A549 (cell line): Measurements from ENCODE around the gene MUCL3.

Experiments
- HOXB13 ChIP-seq: fragments of 250-450 bp; sonication (Bioruptor Pico); IDR thresholded peaks from 2 replicates; pipeline ENCODE4 v1.5.0; 2020; ENCODE audit warnings: low read depth, mild to moderate bottlenecking, moderate library complexity
- RAD21 ChIP-seq, 2 experiments: fragments of >200 bp in 1 of 2; sonication (Bioruptor Twin) in 1 of 2; formaldehyde crosslinking in 1 of 2; IDR thresholded peaks in 1 of 2; conservative IDR thresholded peaks in 1 of 2; 2 replicates in 1 of 2; 3 replicates in 1 of 2; pipeline ENCODE4 v1.6.1; 2012 to 2018; ENCODE audit warnings: inconsistent platforms in 1 of 2
- RARB ChIP-seq: fragments of 250-450 bp; sonication (Bioruptor Pico); IDR thresholded peaks from 2 replicates; pipeline ENCODE4 v1.8.0; 2021; ENCODE audit warnings: mild to moderate bottlenecking, moderate library complexity
- ZFP36 ChIP-seq: fragments of 450-650 bp; IDR thresholded peaks from 2 replicates; pipeline ENCODE4 v1.6.1; 2014; ENCODE audit warnings: borderline replicate concordance; ENCODE audit not compliant: partially characterized antibody
- TF ChIP-seq, protein P1 (sequence below): fragments of >200 bp; sonication (Bioruptor Twin); formaldehyde crosslinking; IDR thresholded peaks from 3 replicates; pipeline ENCODE4 v1.5.1; 2016
- TF ChIP-seq, protein P2 (sequence below): IDR thresholded peaks from 2 replicates; pipeline ENCODE4 v1.6.1; 2012

DNA sequence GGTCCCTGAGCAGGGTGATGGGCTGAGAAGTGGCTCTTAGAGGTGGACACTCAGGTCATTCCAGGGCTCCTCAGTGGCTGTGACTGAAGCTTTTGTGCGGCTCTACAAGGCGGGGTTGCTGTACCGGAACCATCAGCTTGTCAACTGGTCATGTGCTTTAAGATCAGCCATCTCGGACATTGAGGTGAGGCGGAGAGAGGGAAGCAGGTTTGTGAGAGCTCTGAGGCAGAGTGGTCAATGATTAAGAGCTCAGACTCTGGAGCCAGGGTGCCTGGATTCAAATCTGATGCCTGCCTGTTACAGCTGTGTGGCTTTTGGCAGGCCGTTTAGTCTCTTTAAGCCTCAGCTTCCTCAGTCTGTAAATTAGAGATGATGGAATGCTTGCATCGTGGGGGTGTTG is 23.7 kb upstream of the MUCL3 start:
- TF ChIP-seq ZFP36 (no peak), HOXB13 (no peak), RAD21 (conservative IDR thresholded peaks at IDR 0.05 in 1 of 2, IDR thresholded peaks at IDR 0.05 in 1 of 2) (no peak), RARB (no peak)
- TF ChIP-seq, protein P1, sequence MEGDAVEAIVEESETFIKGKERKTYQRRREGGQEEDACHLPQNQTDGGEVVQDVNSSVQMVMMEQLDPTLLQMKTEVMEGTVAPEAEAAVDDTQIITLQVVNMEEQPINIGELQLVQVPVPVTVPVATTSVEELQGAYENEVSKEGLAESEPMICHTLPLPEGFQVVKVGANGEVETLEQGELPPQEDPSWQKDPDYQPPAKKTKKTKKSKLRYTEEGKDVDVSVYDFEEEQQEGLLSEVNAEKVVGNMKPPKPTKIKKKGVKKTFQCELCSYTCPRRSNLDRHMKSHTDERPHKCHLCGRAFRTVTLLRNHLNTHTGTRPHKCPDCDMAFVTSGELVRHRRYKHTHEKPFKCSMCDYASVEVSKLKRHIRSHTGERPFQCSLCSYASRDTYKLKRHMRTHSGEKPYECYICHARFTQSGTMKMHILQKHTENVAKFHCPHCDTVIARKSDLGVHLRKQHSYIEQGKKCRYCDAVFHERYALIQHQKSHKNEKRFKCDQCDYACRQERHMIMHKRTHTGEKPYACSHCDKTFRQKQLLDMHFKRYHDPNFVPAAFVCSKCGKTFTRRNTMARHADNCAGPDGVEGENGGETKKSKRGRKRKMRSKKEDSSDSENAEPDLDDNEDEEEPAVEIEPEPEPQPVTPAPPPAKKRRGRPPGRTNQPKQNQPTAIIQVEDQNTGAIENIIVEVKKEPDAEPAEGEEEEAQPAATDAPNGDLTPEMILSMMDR: no peak
- TF ChIP-seq, protein P2, sequence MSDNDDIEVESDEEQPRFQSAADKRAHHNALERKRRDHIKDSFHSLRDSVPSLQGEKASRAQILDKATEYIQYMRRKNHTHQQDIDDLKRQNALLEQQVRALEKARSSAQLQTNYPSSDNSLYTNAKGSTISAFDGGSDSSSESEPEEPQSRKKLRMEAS: no peak
